Esophagus squamous epithelium (tissue), 4 donors: Measurements from ENCODE around the gene DMBX1.

Experiments used
- CTCF ChIP-seq, 6 experiments: fragments of 450-650 bp in 4 of 6; fragments of 200-600 bp in 2 of 6; sonication (generic) in 2 of 6; IDR thresholded peaks; one replicate each; pipeline ENCODE4 v1.5.1; 2016 to 2019; ENCODE audit warnings: antibody characterized with exemption in 6 of 6, mild to moderate bottlenecking in 4 of 6, moderate library complexity in 4 of 6
- POLR2A ChIP-seq, 4 donors: fragments of 450-650 bp; IDR thresholded peaks; one replicate each; pipeline ENCODE4 v1.6.1; 2017; ENCODE audit warnings: antibody characterized with exemption in 4 of 4, mild to moderate bottlenecking in 4 of 4, moderate library complexity in 3 of 4

- TF ChIP-seq POLR2A (IDR thresholded peaks at IDR 0.05), result no peak
- TF ChIP-seq CTCF (IDR thresholded peaks at IDR 0.05), result no peak
Observed at GRCh38 chr1:46440478-46440877, 49.2 kb upstream of the DMBX1 start.
